DOHH2 (cell line): ENCODE data around the gene MAGEA3.
"Not testable (repeated sequence)": the region's sequence is repeated elsewhere in the genome, so short reads cannot be mapped to it uniquely, and the experiment has no call there.

ENCODE experiments used
- H3F3A ChIP-seq: fragments of 200-600 bp; sonication (generic), shearing (Covaris generic); 2 replicates; pipeline ENCODE4 v1.6.0; 2016; ENCODE audit warnings: antibody characterized with exemption, mild to moderate bottlenecking; ENCODE audit not compliant: control insufficient read depth, insufficient read depth
- H3K27ac ChIP-seq: fragments of 200-600 bp; sonication (generic); 2 replicates; pipeline ENCODE4 v1.5.1; 2014; ENCODE audit warnings: low read depth, mild to moderate bottlenecking, low read length, moderate library complexity
- H3K27me3 ChIP-seq: fragments of 200-600 bp; sonication (generic); 2 replicates; pipeline ENCODE4 v1.6.1; 2014; ENCODE audit warnings: mild to moderate bottlenecking, low read length, mixed read lengths; ENCODE audit not compliant: control insufficient read depth
- H3K36me3 ChIP-seq: fragments of 200-600 bp; sonication (generic); 2 replicates; pipeline ENCODE4 v1.6.1; 2014; ENCODE audit warnings: mild to moderate bottlenecking, low read length, moderate library complexity, mixed read lengths; ENCODE audit not compliant: control insufficient read depth
- H3K4me1 ChIP-seq: fragments of 200-600 bp; sonication (generic); 2 replicates; pipeline ENCODE4 v1.6.1; 2014; ENCODE audit warnings: mild to moderate bottlenecking, low read length, mixed read lengths; ENCODE audit not compliant: control insufficient read depth
- H3K4me2 ChIP-seq: fragments of 200-600 bp; sonication (generic); 2 replicates; pipeline ENCODE4 v1.6.0; 2014; ENCODE audit warnings: mild to moderate bottlenecking, low read length, moderate library complexity
- H3K4me3 ChIP-seq: fragments of 200-600 bp; sonication (generic); 2 replicates; pipeline ENCODE4 v1.5.1; 2014; ENCODE audit warnings: mild to moderate bottlenecking, low read length, mixed read lengths
- H3K79me2 ChIP-seq: fragments of 200-600 bp; sonication (generic); 2 replicates; pipeline ENCODE4 v1.6.1; 2014; ENCODE audit warnings: mild to moderate bottlenecking, low read length, mixed read lengths; ENCODE audit not compliant: control insufficient read depth
- H3K9me2 ChIP-seq: fragments of 200-600 bp; sonication (generic); replicated peaks from 2 replicates; pipeline ENCODE4 v1.6.1; 2014; ENCODE audit warnings: mild to moderate bottlenecking, low read length, mixed read lengths; ENCODE audit not compliant: control insufficient read depth
- H3K9me3 ChIP-seq: fragments of 200-600 bp; sonication (generic); 2 replicates; pipeline ENCODE4 v1.6.1; 2014; ENCODE audit warnings: antibody characterized with exemption, low read length, mixed read lengths; ENCODE audit not compliant: control insufficient read depth, insufficient read depth
- H4K20me1 ChIP-seq: fragments of 200-600 bp; sonication (generic); 2 replicates; pipeline ENCODE4 v1.6.0; 2014; ENCODE audit warnings: low read depth, mild to moderate bottlenecking, antibody characterized with exemption, low read length, moderate library complexity; ENCODE audit not compliant: control insufficient read depth, insufficient read depth
- EZH2phosphoT487 ChIP-seq: fragments of 200-600 bp; sonication (generic); IDR thresholded peaks from 2 replicates; pipeline ENCODE4 v1.6.1; 2017; ENCODE audit warnings: borderline replicate concordance, mild to moderate bottlenecking, antibody characterized with exemption, low read length, moderate library complexity, mixed read lengths
- TF ChIP-seq, protein P1 (sequence below): fragments of 200-600 bp; sonication (generic); IDR thresholded peaks from one replicate; pipeline ENCODE4 v1.5.1; 2014; ENCODE audit warnings: antibody characterized with exemption, mild to moderate bottlenecking, low read depth, low read length; ENCODE audit not compliant: poor library complexity, severe bottlenecking

MAGEA3 gene

GRCh38 chrX:152725409-152725808 is 26.8 kb downstream of the MAGEA3 start:
- no peaks in the 10 kb centered on the region for H3K79me2 ChIP-seq
- H3F3A ChIP-seq, result no peaks in the 10 kb centered on the region
- no peaks in the 10 kb centered on the region for H3K9me2 ChIP-seq
- H3K27ac ChIP-seq, result no peak overlapping the region
- no peaks in the 10 kb centered on the region for H3K9me3 ChIP-seq
- no peaks in the 10 kb centered on the region for H4K20me1 ChIP-seq
- no peaks in the 10 kb centered on the region for H3K36me3 ChIP-seq
- H3K27me3 ChIP-seq, result no peaks in the 10 kb centered on the region
- no peak for TF ChIP-seq EZH2phosphoT487
- TF ChIP-seq, protein P1, sequence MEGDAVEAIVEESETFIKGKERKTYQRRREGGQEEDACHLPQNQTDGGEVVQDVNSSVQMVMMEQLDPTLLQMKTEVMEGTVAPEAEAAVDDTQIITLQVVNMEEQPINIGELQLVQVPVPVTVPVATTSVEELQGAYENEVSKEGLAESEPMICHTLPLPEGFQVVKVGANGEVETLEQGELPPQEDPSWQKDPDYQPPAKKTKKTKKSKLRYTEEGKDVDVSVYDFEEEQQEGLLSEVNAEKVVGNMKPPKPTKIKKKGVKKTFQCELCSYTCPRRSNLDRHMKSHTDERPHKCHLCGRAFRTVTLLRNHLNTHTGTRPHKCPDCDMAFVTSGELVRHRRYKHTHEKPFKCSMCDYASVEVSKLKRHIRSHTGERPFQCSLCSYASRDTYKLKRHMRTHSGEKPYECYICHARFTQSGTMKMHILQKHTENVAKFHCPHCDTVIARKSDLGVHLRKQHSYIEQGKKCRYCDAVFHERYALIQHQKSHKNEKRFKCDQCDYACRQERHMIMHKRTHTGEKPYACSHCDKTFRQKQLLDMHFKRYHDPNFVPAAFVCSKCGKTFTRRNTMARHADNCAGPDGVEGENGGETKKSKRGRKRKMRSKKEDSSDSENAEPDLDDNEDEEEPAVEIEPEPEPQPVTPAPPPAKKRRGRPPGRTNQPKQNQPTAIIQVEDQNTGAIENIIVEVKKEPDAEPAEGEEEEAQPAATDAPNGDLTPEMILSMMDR, result no peak
- H3K4me2 ChIP-seq, result no peak overlapping the region
- H3K4me1 ChIP-seq, result no peaks in the 10 kb centered on the region
- H3K4me3 ChIP-seq, result no peak overlapping the region

DNA sequence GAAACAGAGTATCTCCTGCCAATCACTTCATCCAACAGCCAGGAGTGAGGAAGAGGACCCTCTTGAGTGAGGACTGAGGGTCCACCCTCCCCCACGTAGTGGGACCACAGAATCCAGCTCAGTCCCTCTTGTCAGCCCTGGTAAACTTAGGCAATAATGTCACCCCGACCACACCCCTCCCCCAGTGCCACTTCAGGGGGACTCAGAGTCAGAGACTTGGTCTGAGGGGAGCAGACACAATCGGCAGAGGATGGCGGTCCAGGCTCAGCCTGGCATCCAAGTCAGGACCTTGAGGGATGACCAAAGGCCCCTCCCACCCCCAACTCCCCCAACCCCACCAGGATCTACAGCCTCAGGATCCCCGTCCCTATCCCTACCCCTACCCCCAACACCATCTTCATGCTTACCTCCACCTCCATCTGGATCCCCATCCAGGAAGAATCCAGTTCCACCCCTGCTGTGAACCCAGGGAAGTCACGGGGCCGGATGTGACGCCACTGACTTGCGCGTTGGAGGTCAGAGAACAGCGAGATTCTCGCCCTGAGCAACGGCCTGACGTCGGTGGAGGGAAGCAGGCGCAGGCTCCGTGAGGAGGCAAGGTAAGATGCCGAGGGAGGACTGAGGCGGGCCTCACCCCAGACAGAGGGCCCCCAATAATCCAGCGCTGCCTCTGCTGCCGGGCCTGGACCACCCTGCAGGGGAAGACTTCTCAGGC is 34.8 kb downstream of the MAGEA3 start, which contains the start of the genes CSAG1 and MAGEA12:
TSS of gene CSAG1 (minus strand) at position 461 of the 715 bp plus-strand sequence. CDS start 1,261 bp downstream, outside the sequence.
TSS of gene MAGEA12 (plus strand) at position 497 of the 715 bp plus-strand sequence. CDS start 2,405 bp downstream, outside the sequence.
- H3K36me3 ChIP-seq, result no peaks in the 10 kb centered on the region
- TF ChIP-seq EZH2phosphoT487, result no peak
- TF ChIP-seq, protein P1, result no peak
- no peak within 1 kb of the TSS for H3K4me3 ChIP-seq

DNA sequence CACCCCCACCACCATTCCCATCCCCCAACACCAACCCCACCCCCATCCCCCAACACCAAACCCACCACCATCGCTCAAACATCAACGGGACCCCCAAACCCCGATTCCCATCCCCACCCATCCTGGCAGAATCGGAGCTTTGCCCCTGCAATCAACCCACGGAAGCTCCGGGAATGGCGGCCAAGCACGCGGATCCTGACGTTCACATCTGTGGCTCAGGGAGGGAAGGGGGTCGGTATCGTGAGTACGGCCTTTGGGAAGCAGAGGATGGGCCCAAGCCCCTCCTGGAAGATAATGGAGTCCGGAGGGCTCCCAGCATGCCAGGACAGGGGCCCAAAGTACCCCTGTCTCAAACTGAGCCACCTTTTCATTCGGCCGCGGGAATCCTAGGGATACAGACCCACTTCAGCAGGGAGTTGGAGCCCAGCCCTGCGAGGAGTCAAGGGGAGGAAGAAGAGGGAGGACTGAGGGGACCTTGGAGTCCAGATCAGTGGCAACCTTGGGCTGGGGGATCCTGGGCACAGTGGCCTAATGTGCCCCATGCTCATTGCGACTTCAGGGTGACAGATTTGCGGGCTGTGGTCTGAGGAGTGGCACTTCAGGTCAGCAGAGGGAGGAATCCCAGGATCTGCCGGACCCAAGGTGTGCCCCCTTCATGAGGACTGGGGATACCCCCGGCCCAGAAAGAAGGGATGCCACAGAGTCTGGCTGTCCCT is 35.7 kb downstream of the MAGEA3 start:
- H3K9me3 ChIP-seq, H3K27ac ChIP-seq, H3K4me2 ChIP-seq, H4K20me1 ChIP-seq, H3K79me2 ChIP-seq, H3K36me3 ChIP-seq, H3F3A ChIP-seq, H3K4me3 ChIP-seq, H3K9me2 ChIP-seq, H3K4me1 ChIP-seq, H3K27me3 ChIP-seq: not testable (repeated sequence)

More for the DNA sequence above, 34.8 kb downstream of the MAGEA3 start, which contains the start of the genes CSAG1 and MAGEA12:
- H3K4me1 ChIP-seq, result no peaks in the 10 kb centered on the region
- H3K9me3 ChIP-seq, result no peaks in the 10 kb centered on the region
- H3F3A ChIP-seq, result no peaks in the 10 kb centered on the region
- H3K79me2 ChIP-seq, result no peaks in the 10 kb centered on the region
- no peaks in the 10 kb centered on the region for H4K20me1 ChIP-seq
- H3K4me2 ChIP-seq, result no peak within 1 kb of the TSS
- H3K27me3 ChIP-seq, result no peaks in the 10 kb centered on the region
- no peaks in the 10 kb centered on the region for H3K9me2 ChIP-seq
- no peak within 1 kb of the TSS for H3K27ac ChIP-seq

DNA sequence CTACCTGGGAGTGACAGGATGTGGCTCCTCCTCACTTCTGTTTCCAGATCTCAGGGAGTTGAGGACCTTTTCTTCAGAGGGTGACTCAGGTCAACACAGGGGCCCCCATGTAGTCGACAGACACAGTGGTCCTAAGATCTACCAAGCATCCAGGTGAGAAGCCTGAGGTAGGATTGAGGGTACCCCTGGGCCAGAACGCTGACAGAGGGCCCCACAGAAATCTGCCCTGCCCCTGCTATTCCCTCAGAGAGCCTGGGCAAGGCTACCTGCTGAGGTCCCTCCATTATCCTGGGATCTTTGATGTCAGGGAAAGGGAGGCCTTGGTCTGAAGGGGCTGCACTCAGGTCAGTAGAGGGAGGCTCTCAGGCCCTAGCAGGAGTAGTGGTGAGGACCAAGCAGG is 36.5 kb downstream of the MAGEA3 start:
- no peaks in the 10 kb centered on the region for H3K9me3 ChIP-seq
- H3K4me3 ChIP-seq, result no peak overlapping the region
- no peak overlapping the region for H3K4me2 ChIP-seq
- no peak for TF ChIP-seq EZH2phosphoT487
- TF ChIP-seq, protein P1, result no peak
- H3F3A ChIP-seq, result no peaks in the 10 kb centered on the region
- no peak overlapping the region for H3K27ac ChIP-seq
- H3K9me2 ChIP-seq, result no peaks in the 10 kb centered on the region
- no peaks in the 10 kb centered on the region for H4K20me1 ChIP-seq
- H3K79me2 ChIP-seq, result no peaks in the 10 kb centered on the region
- H3K4me1 ChIP-seq, result no peaks in the 10 kb centered on the region
- no peaks in the 10 kb centered on the region for H3K36me3 ChIP-seq
- H3K27me3 ChIP-seq, result no peaks in the 10 kb centered on the region
